HepG2 (cell line): ENCODE measurements around the gene TRMT5. TPM values are rescaled to one million over a fixed set of nuclear protein-coding genes. Genes with fewer than 3 reads are reported as not detected.

Source experiments
- ATAC-seq: fragments of 200-7000 bp; cut with Tn5 transposase; 3 replicates; pipeline ENCODE4 v1.9.1; 2020; ENCODE audit warnings: mild to moderate bottlenecking, moderate library complexity
- BruUV-seq: library from RNA; stranded (reverse); fragments of 400-500 nt; replicated peaks from 2 replicates; lab custom pipeline; 2021; lab: Mats Ljungman, UMichigan
- CTCF ChIA-PET: fragments of 300-600 bp; formaldehyde crosslinking; extraction: SDS; loops from one replicate; lab custom pipeline; 2021; ENCODE audit warnings: low total read pairs, inconsistent platforms, low intra/inter-chr PET ratio; lab: Yijun Ruan, JAX
- POLR2A ChIA-PET: fragments of 350-600 bp; sonication (Branson Sonifier 250); formaldehyde crosslinking; loops from one replicate; lab custom pipeline; 2020; ENCODE audit warnings: antibody characterized with exemption, inconsistent platforms; lab: Yijun Ruan, JAX
- DNase-seq: peaks from one replicate; pipeline ENCODE4 v3.0.0-alpha.2; 2015; ENCODE audit warnings: low spot score
- FAIRE-seq: peaks from 3 replicates; lab custom pipeline; 2011; peaks lifted over from hg19 to GRCh38; lab: Jason Lieb, UNC
- H2AFZ ChIP-seq: one replicate; pipeline ENCODE4 v1.6.1; 2011; ENCODE audit warnings: low read length, inconsistent platforms
- H3K27ac ChIP-seq: fragments of 300-600 bp; 3 replicates; pipeline ENCODE4 v1.8.0; 2011; ENCODE audit warnings: mixed run types, mild to moderate bottlenecking, mixed read lengths, low read length, inconsistent platforms; ENCODE audit not compliant: insufficient read depth; ENCODE audit errors: extremely low read length
- H3K27me3 ChIP-seq, 2 experiments: fragments of 200-600 bp in 1 of 2; 2 replicates in 1 of 2; 3 replicates in 1 of 2; pipeline versions ENCODE4 v1.6.0 to v1.8.0; 2011; ENCODE audit warnings: low read length in 2 of 2, mild to moderate bottlenecking in 2 of 2, moderate library complexity in 2 of 2, inconsistent platforms in 1 of 2; ENCODE audit not compliant: insufficient read depth in 2 of 2, control insufficient read depth in 1 of 2
- H3K36me3 ChIP-seq, 2 experiments: fragments of 200-600 bp in 1 of 2; replicated peaks in 1 of 2; 2 replicates in 1 of 2; 3 replicates in 1 of 2; pipeline versions ENCODE4 v1.5.1 to v1.8.0; 2011; ENCODE audit warnings: low read length in 2 of 2, inconsistent platforms in 1 of 2; ENCODE audit not compliant: insufficient read depth in 2 of 2, control insufficient read depth in 1 of 2
- H3K4me1 ChIP-seq: 2 replicates; pipeline ENCODE4 v1.5.1; 2012; ENCODE audit warnings: low read length, inconsistent platforms; ENCODE audit not compliant: insufficient read depth
- H3K4me2 ChIP-seq: 2 replicates; pipeline ENCODE4 v1.6.0; 2011; ENCODE audit warnings: low read depth, low read length, inconsistent platforms
- H3K4me3 ChIP-seq, 3 experiments: fragments of 200-600 bp in 1 of 3; sonication (generic), shearing (Covaris generic) in 1 of 3; replicated peaks in 1 of 3; 2 replicates each; pipeline ENCODE4 v1.5.1; 2011 to 2016; ENCODE audit warnings: low read length in 3 of 3, inconsistent platforms in 2 of 3, low read depth in 2 of 3, mild to moderate bottlenecking in 2 of 3, control low read depth in 1 of 3, mixed read lengths in 1 of 3; ENCODE audit not compliant: insufficient read depth in 1 of 3
- H3K79me2 ChIP-seq: one replicate; pipeline ENCODE4 v1.6.1; 2011; ENCODE audit warnings: low read length, inconsistent platforms; ENCODE audit not compliant: insufficient read depth
- H3K9ac ChIP-seq: 2 replicates; pipeline ENCODE4 v1.6.0; 2011; ENCODE audit warnings: mild to moderate bottlenecking, low read depth, low read length, inconsistent platforms; ENCODE audit not compliant: insufficient read depth
- H3K9me3 ChIP-seq: 2 replicates; pipeline ENCODE4 v1.5.1; 2012; ENCODE audit warnings: mild to moderate bottlenecking, low read length
- H4K20me1 ChIP-seq: 2 replicates; pipeline ENCODE4 v1.6.0; 2011; ENCODE audit warnings: inconsistent platforms, mild to moderate bottlenecking, low read length, moderate library complexity; ENCODE audit not compliant: insufficient read depth
- ZMAT3 ChIP-seq: sonication (generic); formaldehyde crosslinking; conservative IDR thresholded peaks from 2 replicates; pipeline ENCODE4 v1.7.0; 2021; ENCODE audit warnings: missing genetic modification reagents
- ZNF136 ChIP-seq: sonication (generic); formaldehyde crosslinking; IDR thresholded peaks from 2 replicates; pipeline ENCODE4 v1.8.1; 2022; ENCODE audit warnings: low read depth, mild to moderate bottlenecking, moderate library complexity, missing genetic modification reagents
- WGBS: methylation state at CpG from one replicate; pipeline ENCODE4 v1.1.6; 2017; ENCODE audit warnings: low lambda C conversion rate; 5-methylcytosine and 5-hydroxymethylcytosine counted together
- in situ Hi-C: cut with HindIII; loops from 2 replicates; pipeline ENCODE4 v1.10.0; 2017; ENCODE audit warnings: low pct_unique_long_range_greater_than_20kb; ENCODE audit not compliant: extremely low pct_ligation_motif_present
- intact Hi-C: fragments of 100-400 bp; cut with micrococcal nuclease; formaldehyde crosslinking; loops from one replicate; pipeline ENCODE4 v1.10.0; 2022; ENCODE audit not compliant: unreplicated experiment
- polyA plus RNA-seq, 8 experiments: library from polyadenylated mRNA; depleted of rRNA in 3 of 8; stranded (reverse) in 7 of 8; unstranded in 1 of 8; fragments of >200 nt; fragmentation: Illumina TruSeq in 4 of 8; extraction: Trizol in 4 of 8; gene quantifications; 2 replicates each; pipeline versions ENCODE4 v1.2.1 to v1.2.3, GENCODE V29; 2011 to 2016; ENCODE audit warnings: low read depth in 4 of 8, missing spikeins in 1 of 8, mixed read lengths in 1 of 8; ENCODE audit not compliant: insufficient read depth in 1 of 8
- total RNA-seq, 5 experiments: library from RNA; depleted of rRNA; stranded (reverse); fragments of >200 nt; fragmentation: Illumina TruSeq; extraction: Trizol; gene quantifications; 2 replicates each; pipeline ENCODE4 v1.2.3, GENCODE V29; 2016; ENCODE audit warnings: low read depth in 1 of 5
- TF ChIP-seq, protein P1 (sequence below), 2 experiments: IDR thresholded peaks; 2 replicates each; pipeline ENCODE4 v1.6.1; 2011 to 2012; ENCODE audit warnings: low read length in 2 of 2, borderline replicate concordance in 1 of 2, low read depth in 1 of 2, mild to moderate bottlenecking in 1 of 2, moderate library complexity in 1 of 2

TRMT5 gene
- total and polyA plus RNA-seq, 2 of the 13 experiments (the other 11 are each of a cell fraction or from before 2014, with no cell fraction given) = 3.6 to 16.0 TPM

DNA sequence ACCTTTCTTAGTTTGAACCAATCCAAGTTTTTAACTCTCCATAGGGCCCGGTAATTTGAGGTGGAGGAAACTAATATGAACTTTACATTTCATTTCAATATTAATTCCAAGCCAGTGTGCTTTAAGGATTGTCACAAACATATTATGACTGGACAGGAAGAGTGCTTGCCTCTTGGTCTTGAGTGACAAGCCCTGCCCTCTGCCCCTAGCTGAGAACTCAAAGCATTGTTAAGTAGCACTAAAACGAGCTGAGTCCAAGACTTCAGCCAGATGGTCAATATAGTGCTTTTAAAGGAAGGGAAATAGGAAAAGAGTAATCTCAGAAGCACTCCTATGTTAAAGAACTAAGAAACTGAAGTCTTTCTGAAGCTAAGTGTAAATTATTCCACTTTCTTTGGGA lies 17.1 kb downstream of the TRMT5 start:
- DNase-seq (no peak), ATAC-seq (no peak)
- no peak for TF ChIP-seq ZMAT3 (CRISPR knock-in tag)
- TF ChIP-seq, all 625 proteins: peak for 0
- Histone ChIP-seq H3K9me3 (no peaks in the 10 kb centered on the region; the same call in 1 of the 2 replicates), H3K4me2 (no peak overlapping the region), H2AFZ (no peak overlapping the region), H3K4me3 (no peak overlapping the region), H3K79me2 (no peaks in the 10 kb centered on the region), H3K4me1 (peaks cover 21% of the 10 kb centered on the region), H3K36me3 (no peaks in the 10 kb centered on the region), H4K20me1 (no peaks in the 10 kb centered on the region), H3K27ac (no peak overlapping the region), H3K9ac (no peak overlapping the region), H3K27me3 (no peaks in the 10 kb centered on the region)
- intact Hi-C loops = no loop called here
- ChIA-PET CTCF (no interaction called here), POLR2A (no interaction called here)
- in situ Hi-C loops = no loop called here
- WGBS = 55% methylated on average over 2 of the region's 2 CpGs
- BruUV-seq = no TSS peak
- FAIRE-seq = peak; percentile 18

DNA sequence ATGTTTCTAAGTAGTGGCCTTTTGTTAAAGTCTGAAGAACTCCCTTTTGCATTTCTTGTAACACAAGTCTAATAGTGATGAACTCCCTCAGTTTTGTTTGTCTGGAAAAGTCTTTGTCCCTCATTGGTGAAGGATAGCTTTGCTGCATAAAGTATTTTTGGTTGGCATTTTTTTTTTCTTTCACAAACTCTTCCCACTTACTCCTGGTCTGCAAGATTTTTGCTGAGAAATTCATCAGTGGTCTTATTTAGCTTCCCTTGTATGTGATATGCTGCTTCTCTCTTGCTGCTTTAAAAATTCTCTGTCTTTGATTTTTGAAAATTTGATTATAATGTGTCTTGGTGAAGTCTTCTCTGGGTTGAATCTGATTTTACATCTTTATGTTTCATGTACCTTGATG lies 22.7 kb downstream of the TRMT5 start:
- Histone ChIP-seq H3K9ac (no peak overlapping the region), H4K20me1 (no peaks in the 10 kb centered on the region), H3K79me2 (no peaks in the 10 kb centered on the region), H3K4me1 (no peaks in the 10 kb centered on the region), H3K36me3 (no peaks in the 10 kb centered on the region), H2AFZ (no peak overlapping the region), H3K4me2 (no peak overlapping the region), H3K4me3 (no peak overlapping the region), H3K27me3 (no peaks in the 10 kb centered on the region), H3K27ac (no peak overlapping the region), H3K9me3 (peaks cover 23% of the 10 kb centered on the region)
- no TSS peak for BruUV-seq
- in situ Hi-C loops (no loop called here), intact Hi-C loops (no loop called here)
- no peak for DNase-seq
- TF ChIP-seq, protein P1, sequence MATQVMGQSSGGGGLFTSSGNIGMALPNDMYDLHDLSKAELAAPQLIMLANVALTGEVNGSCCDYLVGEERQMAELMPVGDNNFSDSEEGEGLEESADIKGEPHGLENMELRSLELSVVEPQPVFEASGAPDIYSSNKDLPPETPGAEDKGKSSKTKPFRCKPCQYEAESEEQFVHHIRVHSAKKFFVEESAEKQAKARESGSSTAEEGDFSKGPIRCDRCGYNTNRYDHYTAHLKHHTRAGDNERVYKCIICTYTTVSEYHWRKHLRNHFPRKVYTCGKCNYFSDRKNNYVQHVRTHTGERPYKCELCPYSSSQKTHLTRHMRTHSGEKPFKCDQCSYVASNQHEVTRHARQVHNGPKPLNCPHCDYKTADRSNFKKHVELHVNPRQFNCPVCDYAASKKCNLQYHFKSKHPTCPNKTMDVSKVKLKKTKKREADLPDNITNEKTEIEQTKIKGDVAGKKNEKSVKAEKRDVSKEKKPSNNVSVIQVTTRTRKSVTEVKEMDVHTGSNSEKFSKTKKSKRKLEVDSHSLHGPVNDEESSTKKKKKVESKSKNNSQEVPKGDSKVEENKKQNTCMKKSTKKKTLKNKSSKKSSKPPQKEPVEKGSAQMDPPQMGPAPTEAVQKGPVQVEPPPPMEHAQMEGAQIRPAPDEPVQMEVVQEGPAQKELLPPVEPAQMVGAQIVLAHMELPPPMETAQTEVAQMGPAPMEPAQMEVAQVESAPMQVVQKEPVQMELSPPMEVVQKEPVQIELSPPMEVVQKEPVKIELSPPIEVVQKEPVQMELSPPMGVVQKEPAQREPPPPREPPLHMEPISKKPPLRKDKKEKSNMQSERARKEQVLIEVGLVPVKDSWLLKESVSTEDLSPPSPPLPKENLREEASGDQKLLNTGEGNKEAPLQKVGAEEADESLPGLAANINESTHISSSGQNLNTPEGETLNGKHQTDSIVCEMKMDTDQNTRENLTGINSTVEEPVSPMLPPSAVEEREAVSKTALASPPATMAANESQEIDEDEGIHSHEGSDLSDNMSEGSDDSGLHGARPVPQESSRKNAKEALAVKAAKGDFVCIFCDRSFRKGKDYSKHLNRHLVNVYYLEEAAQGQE (IDR thresholded peaks at IDR 0.05; ENCODE audit: borderline replicate concordance in 1 of 2, low read depth in 1 of 2, low read length in 2 of 2) = no peak
- TF ChIP-seq ZNF136 (CRISPR knock-in tag) = peak; percentile 96; the same call in 1 of the 2 replicates
- ChIA-PET POLR2A (interaction anchor here (0.6 kb wide), 1 partner anchor 21 kb away, joined by 4 read pairs; no protein-coding TSS in a partner anchor), CTCF (no interaction called here)
- no peak for FAIRE-seq
- no peak for ATAC-seq
